Measurements from ENCODE around the gene JAM2. TPM values are rescaled to one million over a fixed set of nuclear protein-coding genes. Genes with fewer than 3 reads are reported as not detected.
"Not testable (repeated sequence)": the region's sequence is repeated elsewhere in the genome, so short reads cannot be mapped to it uniquely, and the experiment has no call there.

The JAM2 gene
- total RNA-seq, 1 donor from 2014 or later = 42.5 TPM

DNA sequence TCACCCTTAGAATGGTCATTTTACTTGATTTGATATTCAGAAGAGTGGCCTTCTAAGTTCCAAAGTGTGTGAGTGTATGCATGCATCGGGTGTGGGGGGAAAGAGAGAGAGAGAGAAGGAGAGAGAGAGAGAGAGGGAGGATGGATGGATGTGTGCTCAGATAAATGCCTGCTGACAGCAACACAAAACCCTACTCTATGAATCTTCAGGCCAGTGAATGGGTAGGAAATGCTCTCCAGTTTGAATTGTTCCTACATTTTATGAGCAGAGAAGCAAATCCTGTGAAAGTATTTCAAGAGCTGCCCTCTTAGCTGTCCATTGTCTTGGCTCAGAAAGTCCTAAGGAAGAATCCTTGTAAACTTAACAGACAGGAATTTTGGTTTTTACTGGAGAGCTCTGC, 7.4 kb downstream of the JAM2 start:
- DNase-seq = no peak

DNA sequence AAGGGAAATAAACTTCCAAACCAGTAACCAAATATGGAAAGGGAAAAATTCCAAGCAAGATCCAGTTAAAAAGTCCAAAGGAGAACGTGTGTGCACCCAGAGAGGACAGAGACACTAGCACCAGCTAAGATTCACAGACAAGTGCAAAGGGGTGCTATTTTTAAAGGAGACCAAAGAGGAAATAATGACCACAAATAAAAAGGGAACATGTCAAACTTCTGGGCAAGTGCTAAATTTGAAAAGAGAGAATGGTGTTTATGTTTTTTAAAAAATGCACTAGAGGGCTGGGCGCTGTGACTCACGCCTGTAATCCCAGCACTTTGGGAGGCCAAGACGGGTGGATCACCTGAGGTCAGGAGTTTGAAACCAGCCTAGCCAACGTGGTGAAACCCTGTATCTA, 8.6 kb downstream of the JAM2 start:
- no peak for DNase-seq

- DNase-seq = no peak
Observed at GRCh38 chr21:25649146-25649545, 10.1 kb downstream of the JAM2 start.

- no peak for DNase-seq
Observed at GRCh38 chr21:25656412-25656811, 17.4 kb downstream of the JAM2 start.

- DNase-seq = no peak
Observed at GRCh38 chr21:25657140-25657539, 18.1 kb downstream of the JAM2 start.

- DNase-seq = no peak
Observed at GRCh38 chr21:25658427-25659035, 19.5 kb downstream of the JAM2 start.

GRCh38 chr21:25660233-25660632, 21.2 kb downstream of the JAM2 start:
- DNase-seq = no peak

DNA sequence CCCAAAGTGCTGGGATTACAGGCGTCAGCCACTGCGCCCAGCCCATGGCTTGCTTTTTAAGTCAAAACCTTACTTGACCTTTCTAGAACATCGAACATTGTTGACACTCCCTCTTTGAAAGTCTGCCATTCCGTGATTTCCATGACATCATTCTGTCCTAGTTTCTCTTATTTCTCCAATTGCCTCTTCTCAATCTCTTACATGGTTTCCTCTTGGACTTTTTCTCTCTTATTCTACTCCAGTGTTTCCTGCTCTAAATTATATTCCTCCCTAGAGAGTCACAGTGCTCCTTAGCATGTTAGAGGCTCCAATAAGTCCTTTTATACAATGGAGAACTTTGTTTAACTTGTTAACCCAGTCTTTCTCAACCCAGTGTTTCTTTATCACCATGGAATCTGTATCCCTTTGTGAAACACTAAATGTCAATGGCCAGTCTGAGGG, 25.5 kb downstream of the JAM2 start:
- DNase-seq = no peak

- DNase-seq = peak; percentile 71
Observed at GRCh38 chr21:25670726-25671125, 31.7 kb downstream of the JAM2 start.

GRCh38 chr21:25676451-25676850, 37.4 kb downstream of the JAM2 start:
- DNase-seq = peak; percentile 60

DNA sequence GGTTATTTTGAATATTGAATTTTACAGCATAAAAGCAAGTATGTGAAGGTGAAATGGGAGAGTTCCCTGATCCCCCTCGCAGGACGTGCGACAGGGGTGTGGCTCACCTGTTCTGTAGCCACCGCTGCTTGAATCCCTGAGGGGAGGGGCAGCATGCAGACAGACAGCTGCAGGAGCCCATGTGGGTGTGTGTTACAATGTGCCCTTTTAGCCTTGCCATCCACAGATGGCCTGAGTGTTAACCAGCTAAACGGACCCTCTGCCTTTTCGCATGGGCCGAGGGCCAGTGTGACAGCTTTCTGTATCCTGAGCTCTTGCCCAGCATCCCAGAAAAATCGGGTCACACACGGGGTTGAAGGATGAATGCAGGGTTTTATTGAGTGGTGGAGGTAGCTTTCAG, 43.3 kb downstream of the JAM2 start:
- peak; percentile 26 for DNase-seq

GRCh38 chr21:25687787-25688186, 48.7 kb downstream of the JAM2 start:
- no peak for DNase-seq

DNA sequence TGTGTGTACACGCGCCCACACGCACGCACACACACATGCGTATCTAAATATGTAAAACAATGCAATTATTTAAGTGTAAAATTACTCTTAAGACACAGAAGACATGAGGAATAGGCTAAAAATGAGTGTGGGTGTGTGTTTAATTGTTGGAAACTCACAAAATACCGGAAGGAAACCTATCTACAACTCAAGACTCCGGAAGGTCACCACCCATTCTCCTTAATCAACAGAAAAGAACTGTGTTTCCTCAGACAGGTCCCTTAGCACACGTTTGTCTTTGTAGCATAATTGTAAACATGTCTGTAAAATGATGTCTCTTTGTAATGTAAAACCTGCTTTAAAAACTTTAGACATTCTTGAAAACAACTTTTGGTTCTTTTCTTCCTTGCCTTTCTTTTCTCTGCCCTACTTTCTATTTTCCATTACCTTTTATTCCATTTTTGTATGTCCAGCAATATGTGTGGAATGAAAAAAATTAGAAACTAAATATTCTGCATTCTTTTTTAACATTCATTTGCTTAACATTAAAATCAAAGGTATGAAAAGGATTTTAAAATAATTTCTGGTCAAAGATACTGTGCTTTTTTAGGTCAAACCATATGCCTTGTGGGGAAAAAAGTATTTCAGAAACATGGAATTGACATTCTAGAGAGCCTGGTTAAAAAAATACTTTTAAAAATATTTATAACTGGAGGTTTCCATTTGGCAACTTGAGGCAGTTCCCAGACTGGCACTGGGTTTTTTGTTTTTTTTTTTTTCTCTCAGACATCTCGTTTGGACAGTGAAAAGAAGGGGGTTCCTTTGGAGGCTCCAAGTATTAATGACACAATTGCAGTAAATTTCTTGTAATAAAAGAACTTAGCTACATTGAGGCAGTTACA, 49.5 kb downstream of the JAM2 start:
- no peak for DNase-seq

- DNase-seq = no peak
Observed at GRCh38 chr21:25689226-25689625, 50.2 kb downstream of the JAM2 start.

GRCh38 chr21:25691976-25692375, 52.9 kb downstream of the JAM2 start:
- no peak for DNase-seq

- DNase-seq = not testable (repeated sequence)
Observed at GRCh38 chr21:25695461-25695860, 56.4 kb downstream of the JAM2 start.

GRCh38 chr21:25700741-25701140, 61.7 kb downstream of the JAM2 start:
- peak; percentile 13 for DNase-seq

- no peak for DNase-seq
Observed at GRCh38 chr21:25701529-25701928, 62.5 kb downstream of the JAM2 start.

- DNase-seq = peak; percentile 75
Observed at GRCh38 chr21:25708467-25709065, 69.5 kb downstream of the JAM2 start.

- DNase-seq = no peak
Observed at GRCh38 chr21:25709684-25710265, 70.7 kb downstream of the JAM2 start.

GRCh38 chr21:25710550-25710949, 71.5 kb downstream of the JAM2 start:
- DNase-seq = no peak

GRCh38 chr21:25714066-25714465, 75.0 kb downstream of the JAM2 start:
- DNase-seq = not testable (repeated sequence)

All from tongue (tissue), 2 donors.